NCI-H526 (cell line): ENCODE measurements around the gene IL15.
"Not testable (repeated sequence)": the region's sequence is repeated elsewhere in the genome, so short reads cannot be mapped to it uniquely, and the experiment has no call there.

Source experiments
- DNase-seq, 2 experiments: peaks; one replicate each; lab custom pipeline; 2025; lab: John Stamatoyannopoulos, UW

The IL15 gene

GRCh38 chr4:141647966-141648365 lies 11.6 kb downstream of the IL15 start:
- no peak for DNase-seq

GRCh38 chr4:141652161-141652778 lies 15.9 kb downstream of the IL15 start:
- DNase-seq, result no peak

GRCh38 chr4:141654098-141654497 lies 17.7 kb downstream of the IL15 start:
- DNase-seq, result peak in 1 of 2 experiments; percentile 26

DNA sequence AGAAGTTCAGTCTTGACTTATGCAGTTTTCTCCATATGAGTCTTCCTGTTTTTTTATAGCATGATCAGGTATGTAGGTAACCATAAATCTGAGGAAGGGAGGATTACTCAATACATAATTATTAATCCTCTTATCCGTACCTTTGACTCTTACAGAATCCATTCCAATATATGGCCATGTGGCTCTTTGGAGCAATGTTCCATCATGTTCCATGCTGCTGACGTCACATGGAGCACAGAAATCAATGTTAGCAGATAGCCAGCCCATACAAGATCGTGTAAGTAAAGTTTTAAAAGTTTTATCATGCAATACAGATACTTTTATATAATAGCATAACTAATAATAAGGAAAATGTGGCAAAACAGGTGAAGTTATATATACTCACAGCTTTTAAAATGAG lies 19.6 kb downstream of the IL15 start:
- DNase-seq, result no peak

- DNase-seq, result no peak
These were observed 21.3 kb downstream of the IL15 start for GRCh38 chr4:141657550-141658250.

DNA sequence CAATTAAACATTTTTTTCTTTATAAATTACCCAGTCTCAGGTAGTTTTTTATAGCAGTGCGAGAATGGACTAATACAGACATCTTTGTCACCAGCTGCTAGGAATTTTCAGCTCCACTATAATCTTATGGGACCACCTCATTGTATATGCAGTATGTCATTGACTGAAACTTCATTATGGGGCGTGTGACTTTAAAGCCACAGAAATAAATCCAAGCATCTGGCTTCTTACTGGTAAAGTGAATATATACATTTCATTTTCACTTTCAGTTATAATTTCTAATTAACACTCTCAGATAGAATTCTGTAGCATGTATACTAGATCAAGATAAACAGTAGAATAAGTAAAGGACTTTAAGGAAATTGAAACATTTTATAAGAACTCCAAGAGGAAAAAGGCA lies 21.9 kb downstream of the IL15 start:
- no peak for DNase-seq

DNA sequence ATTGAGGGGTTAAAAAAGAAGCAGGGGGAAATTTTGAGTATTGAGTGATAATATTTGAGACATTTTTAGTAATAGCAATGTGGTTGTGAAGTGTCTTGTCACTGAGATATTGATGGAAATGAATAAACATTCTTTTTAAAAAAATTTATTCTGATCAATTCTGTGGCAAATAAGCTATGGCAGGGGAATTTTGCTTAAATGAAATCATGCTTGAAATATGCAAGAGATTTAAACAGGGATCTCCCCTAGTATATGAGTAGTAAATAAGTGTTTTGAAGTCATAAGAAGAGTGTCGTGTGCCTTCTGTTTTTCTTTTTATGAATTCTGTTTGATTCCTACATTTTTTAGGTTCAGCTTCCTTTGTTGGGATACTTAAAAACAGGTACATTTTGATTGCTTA lies 23.2 kb downstream of the IL15 start:
- DNase-seq, result no peak

DNA sequence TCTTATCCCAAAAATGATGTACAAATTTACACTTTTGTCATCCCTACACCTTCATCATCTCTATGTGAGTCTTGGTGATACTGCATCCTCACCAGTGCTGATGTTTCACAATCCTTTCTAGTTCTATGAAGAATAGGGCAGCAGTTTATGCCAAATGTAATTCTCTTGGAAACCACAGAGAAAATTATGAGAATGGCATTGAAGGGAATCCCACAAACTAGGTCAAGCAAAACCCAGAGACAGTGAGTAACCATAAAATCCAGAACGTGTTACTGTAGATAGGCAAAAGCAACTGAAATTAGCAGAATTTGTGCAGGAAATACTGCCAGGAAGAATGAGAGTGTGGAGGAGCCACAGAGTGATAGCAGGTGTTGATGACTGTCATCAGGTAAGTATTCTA lies 24.5 kb downstream of the IL15 start:
- no peak for DNase-seq

DNA sequence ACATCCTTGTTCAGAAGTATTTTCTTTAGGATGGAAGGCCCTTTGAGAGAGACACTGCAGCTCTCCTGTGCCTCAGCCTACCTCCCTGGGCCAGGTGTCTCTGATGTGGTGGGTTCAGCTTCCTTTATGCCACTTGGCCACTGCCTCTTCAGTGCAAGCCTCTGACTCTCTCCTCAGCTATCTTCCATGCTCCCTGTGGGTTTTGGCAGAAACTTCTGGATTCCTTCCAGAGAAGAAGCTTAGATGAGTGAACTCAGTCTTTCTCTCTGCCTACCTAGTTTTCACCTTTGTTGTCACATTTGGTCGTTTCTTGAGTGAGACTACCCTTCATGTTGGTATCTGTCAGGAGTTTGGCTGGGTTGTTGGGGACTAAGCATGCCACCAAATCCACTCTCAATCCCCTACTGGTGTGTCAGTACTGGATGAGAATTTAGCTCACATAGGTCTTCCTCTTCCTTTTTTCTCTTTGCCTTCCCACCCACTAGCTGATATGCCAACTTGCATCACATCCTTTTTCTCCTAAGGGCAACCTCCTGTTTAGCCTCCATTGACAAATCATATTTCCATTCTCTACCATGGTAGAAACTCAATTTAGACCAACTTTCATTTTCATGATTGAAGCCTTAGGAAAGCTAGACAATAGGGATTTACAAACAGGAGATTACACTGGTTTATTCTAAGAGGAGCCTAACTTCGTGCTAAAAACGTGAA lies 32.0 kb downstream of the IL15 start:
- no peak for DNase-seq

GRCh38 chr4:141669501-141669900 lies 33.1 kb downstream of the IL15 start:
- DNase-seq, result no peak

- DNase-seq, result no peak
These were observed 39.0 kb downstream of the IL15 start for GRCh38 chr4:141675384-141675783.

DNA sequence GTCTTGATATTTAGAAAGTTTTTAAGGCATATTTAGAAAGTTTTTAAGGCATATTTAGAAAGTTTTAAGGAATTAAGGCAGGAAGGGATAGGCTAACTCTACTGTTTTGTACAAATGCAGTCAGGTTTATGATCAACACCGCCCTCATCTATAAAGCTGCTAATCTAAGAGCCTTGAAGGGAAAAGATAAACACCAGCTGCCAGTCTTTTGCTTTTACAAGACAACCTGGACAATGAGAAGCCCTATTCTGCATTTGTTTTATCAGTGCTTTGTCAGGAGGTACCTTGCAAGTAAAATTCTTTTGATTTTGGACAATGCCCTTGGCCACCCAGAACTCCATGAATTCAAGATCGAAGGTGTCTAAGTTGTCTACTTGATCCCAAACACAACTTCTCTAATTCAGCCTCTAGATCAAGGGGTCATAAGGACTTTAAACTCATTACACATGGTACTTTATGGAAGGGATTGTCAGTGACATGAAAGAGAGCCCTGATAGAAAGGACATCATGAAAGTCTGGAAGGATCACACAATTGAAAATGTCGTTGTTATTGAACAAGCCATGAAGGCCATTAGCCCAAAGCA lies 39.8 kb downstream of the IL15 start:
- DNase-seq, result no peak

DNA sequence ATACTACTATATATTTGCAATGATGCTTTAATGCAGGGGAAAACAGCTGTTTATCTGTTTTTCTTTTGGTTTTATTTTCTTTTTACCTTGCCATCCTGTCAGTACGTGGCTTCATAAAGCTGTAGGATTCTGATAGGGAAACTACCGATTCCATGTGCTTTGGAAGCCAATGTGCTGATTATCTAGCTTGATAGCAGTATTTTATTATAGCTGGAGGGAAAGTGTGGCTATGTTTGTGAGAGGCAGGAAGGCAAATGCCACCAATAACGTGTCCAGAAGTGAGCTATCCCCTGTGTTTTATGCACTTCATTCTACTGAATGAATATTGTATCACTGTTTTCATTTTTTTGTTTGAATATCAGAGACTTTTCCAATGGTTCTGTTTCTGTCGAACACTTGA lies 43.7 kb downstream of the IL15 start:
- no peak for DNase-seq

DNA sequence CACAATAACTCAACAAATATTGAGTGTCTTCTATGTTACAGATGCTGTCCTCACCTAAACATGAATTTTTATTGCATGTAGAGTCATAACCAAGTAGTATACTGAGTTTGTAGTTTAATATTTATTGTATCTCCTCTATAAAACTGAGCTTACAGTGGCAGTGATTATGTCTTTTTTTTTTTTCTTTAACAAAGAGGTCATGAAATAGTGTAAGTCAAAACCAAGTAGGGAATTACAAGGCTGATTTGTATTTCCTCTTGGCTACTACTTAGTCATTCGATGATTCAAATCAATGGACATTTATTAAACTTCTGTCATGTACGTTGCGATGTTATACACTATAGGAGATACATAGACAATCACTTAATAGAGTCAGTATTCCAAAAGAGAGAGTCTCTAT lies 48.4 kb downstream of the IL15 start:
- DNase-seq, result no peak

DNA sequence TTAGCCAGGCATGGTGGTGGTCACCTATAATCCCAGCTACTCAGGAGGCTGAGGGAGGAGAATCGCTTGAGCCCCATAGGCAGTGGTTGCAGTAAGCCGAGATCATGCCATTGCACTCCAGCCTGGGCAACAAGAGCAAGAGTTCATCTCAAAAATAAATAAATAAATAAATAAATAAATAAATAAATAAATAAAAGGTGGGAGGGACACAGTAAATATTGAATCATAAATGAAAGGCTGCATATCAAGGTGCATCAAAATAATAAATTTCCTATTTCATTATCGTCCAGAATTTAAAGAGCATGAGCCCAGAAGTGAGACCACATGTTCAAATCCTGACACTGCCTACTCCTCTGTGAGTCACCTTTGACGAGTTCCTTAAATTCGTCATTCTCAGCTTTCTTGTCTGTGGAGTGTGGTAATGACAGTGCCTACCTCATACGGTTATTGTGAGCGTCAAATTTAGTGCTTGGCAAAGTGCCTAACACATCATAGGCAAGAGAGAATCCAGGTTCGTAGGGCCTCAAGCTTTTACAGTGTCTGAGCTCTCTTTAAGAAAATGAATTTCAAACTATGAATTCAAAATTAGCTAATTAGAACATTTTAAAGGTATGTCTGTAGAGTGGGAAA lies 49.9 kb downstream of the IL15 start:
- no peak for DNase-seq

- DNase-seq, result no peak
These were observed 50.5 kb downstream of the IL15 start for GRCh38 chr4:141686879-141687278.

DNA sequence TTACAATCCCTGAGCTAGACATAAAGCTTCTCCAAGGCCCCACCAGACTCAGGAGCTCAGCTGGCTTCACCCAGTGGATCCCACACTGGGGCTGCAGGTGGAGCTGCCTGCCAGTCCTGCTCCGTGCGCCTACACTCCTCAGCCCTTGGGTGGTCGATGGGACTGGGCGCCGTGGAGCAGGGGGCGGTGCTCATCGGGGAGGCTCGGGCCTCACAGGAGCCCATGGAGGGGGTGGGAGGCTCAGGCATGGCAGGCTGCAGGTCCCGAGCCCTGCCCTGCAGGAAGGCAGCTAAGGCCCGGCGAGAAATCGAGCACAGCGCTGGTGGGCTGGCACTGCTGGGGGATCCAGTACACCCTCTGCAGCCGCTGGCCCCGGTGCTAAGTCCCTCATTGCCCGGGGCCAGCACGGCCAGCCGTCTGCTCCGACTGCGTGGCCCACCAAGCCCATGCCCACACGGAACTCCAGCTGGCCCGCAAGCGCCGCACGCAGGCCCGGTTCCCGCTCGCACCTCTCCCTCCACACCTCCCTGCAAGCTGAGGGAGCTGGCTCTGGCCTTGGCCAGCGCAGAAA lies 53.4 kb downstream of the IL15 start:
- not testable (repeated sequence) for DNase-seq

- not testable (repeated sequence) for DNase-seq
These were observed 54.9 kb downstream of the IL15 start for GRCh38 chr4:141691247-141691646.

GRCh38 chr4:141692081-141692480 lies 55.7 kb downstream of the IL15 start:
- DNase-seq, result no peak

GRCh38 chr4:141697116-141697515 lies 60.7 kb downstream of the IL15 start:
- no peak for DNase-seq

GRCh38 chr4:141702472-141703182 lies 66.2 kb downstream of the IL15 start:
- DNase-seq, result peak in 1 of 2 experiments; percentile 1
